Gastrocnemius medialis (tissue), 4 donors: Measurements from ENCODE around the gene THAP4. TPM values are rescaled to one million over a fixed set of nuclear protein-coding genes. Genes with fewer than 3 reads are reported as not detected.

Experiments used
- ATAC-seq, 2 donors: fragments of 150-250 bp; one replicate each; pipeline ENCODE4 v1.9.1; 2016
- DNase-seq, 2 donors: peaks; one replicate each; pipeline ENCODE4 v3.0.0-alpha.2; 2019
- H3K27ac ChIP-seq, 4 donors: fragments of 200-600 bp; sonication (generic); 1 replicate in 1 of 4; 2 replicates in 3 of 4; pipeline ENCODE4 v1.5.1; 2016 to 2018; ENCODE audit warnings: mild to moderate bottlenecking in 2 of 4, moderate library complexity in 1 of 4
- H3K27me3 ChIP-seq, 3 donors: fragments of 200-600 bp; sonication (generic) in 2 of 3; 1 replicate in 1 of 3; 2 replicates in 2 of 3; pipeline versions ENCODE4 v1.5.1 to v1.6.0; 2016 to 2019; ENCODE audit warnings: mild to moderate bottlenecking in 1 of 3, moderate library complexity in 1 of 3
- H3K36me3 ChIP-seq, 2 donors: fragments of 200-600 bp; sonication (generic) in 1 of 2; one replicate each; pipeline ENCODE4 v1.5.1; 2017 to 2018
- H3K4me1 ChIP-seq, 2 donors: fragments of 200-600 bp; sonication (generic) in 1 of 2; one replicate each; pipeline ENCODE4 v1.5.1; 2016 to 2017; ENCODE audit warnings: mild to moderate bottlenecking in 2 of 2
- H3K4me3 ChIP-seq, 4 donors: fragments of 200-600 bp; sonication (generic) in 3 of 4; 1 replicate in 1 of 4; 2 replicates in 3 of 4; pipeline ENCODE4 v1.5.1; 2016 to 2019; ENCODE audit warnings: mild to moderate bottlenecking in 2 of 4
- H3K9me3 ChIP-seq, 3 donors: fragments of 200-600 bp; sonication (generic) in 2 of 3; 1 replicate in 1 of 3; 2 replicates in 2 of 3; pipeline ENCODE4 v1.5.1; 2016 to 2019
- POLR2A ChIP-seq, 2 donors: fragments of 450-650 bp; IDR thresholded peaks; one replicate each; pipeline ENCODE4 v1.6.1; 2017; ENCODE audit warnings: antibody characterized with exemption in 2 of 2, mild to moderate bottlenecking in 2 of 2, moderate library complexity in 2 of 2
- in situ Hi-C, 4 donors: fragments of 200-750 bp; cut with MboI; loops; one replicate each; pipeline versions ENCODE4 v1.15.0 to v1.8.0; 2017; ENCODE audit warnings: low sequenced_read_pairs in 4 of 4
- intact Hi-C: fragments of 100-400 bp; cut with DNase I; formaldehyde crosslinking; loops from one replicate; pipeline ENCODE4 v1.15.1; 2023; ENCODE audit warnings: low total_unique reads
- total RNA-seq, 4 donors: library from RNA; depleted of rRNA; stranded (reverse); fragments of >200 nt; gene quantifications; one replicate each; pipeline versions ENCODE4 v1.1.0 to v1.2.3, GENCODE V29; 2016
- TF ChIP-seq, protein P1 (sequence below), 5 experiments: fragments of 450-650 bp in 3 of 5; fragments of 200-600 bp in 2 of 5; sonication (generic) in 2 of 5; IDR thresholded peaks in 4 of 5; conservative IDR thresholded peaks in 1 of 5; 1 replicate in 4 of 5; 2 replicates in 1 of 5; pipeline ENCODE4 v1.5.1; 2016 to 2019; ENCODE audit warnings: antibody characterized with exemption in 5 of 5, mild to moderate bottlenecking in 3 of 5, moderate library complexity in 3 of 5

Gene THAP4
- total RNA-seq, 4 donors from 2014 or later: 71.3 to 83.3 (median 79.9) TPM

DNA sequence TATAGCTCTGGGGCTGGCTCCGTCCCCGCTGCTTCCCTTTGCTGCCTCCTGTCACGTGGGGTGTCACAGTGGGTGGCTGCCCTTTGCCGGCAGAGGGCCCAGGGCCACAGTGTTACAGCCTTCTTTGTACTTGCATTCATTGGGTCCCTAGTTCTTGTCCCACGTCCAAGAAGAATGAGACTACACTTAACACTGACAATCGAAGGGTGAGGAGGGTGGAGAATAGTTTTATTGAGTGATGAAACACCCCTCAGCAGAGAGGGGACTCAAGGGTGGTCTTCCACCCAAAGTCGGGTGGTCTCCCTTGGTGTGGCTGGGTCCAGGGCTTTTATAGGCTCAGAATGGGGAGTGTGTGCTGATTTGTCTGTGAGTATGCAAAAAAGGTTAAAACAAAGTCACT is 2.4 kb upstream of the THAP4 start:
- in situ Hi-C loops: no loop called here
- no peaks in the 10 kb centered on the region for H3K9me3 ChIP-seq
- peak overlapping the region in 1 of 4 donors; percentile 73 for H3K4me3 ChIP-seq

DNA sequence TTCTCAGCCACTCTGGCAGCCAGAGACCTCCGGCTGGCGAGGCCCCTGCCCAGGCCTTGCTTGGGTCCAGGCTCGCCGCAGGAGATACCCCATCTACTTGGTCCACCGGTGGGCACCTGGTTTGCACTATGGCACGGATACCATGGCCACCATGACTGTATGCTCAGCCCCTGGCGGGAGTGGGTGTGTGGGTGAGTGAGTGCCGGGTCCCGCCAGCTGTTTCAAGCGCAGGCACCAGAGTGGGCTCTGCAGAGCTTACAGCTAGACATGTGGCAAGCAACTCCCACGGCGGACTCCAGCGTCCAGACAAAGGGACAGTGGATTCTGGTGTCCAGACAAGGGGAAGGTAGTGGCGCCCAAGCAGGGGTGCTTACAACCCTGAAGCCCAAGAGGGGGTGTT is 2.0 kb upstream of the THAP4 start:
- in situ Hi-C loops: no loop called here
- intact Hi-C loops: loop anchor here (10.0 kb wide), 2 partner anchors 284 to 1054 kb away; partner anchors contain the start of genes CAPN10 and FARP2
- no peaks in the 10 kb centered on the region for H3K9me3 ChIP-seq
- peaks cover 0 to 10% of the 10 kb centered on the region in 2 donors for H3K36me3 ChIP-seq
- H3K27me3 ChIP-seq: no peaks in the 10 kb centered on the region
- H3K4me1 ChIP-seq: peaks cover 41 to 49% of the 10 kb centered on the region in 2 donors
- ATAC-seq (no peak), DNase-seq (no peak)
- TF ChIP-seq POLR2A (IDR thresholded peaks at IDR 0.05): no peak
- TF ChIP-seq, protein P1, sequence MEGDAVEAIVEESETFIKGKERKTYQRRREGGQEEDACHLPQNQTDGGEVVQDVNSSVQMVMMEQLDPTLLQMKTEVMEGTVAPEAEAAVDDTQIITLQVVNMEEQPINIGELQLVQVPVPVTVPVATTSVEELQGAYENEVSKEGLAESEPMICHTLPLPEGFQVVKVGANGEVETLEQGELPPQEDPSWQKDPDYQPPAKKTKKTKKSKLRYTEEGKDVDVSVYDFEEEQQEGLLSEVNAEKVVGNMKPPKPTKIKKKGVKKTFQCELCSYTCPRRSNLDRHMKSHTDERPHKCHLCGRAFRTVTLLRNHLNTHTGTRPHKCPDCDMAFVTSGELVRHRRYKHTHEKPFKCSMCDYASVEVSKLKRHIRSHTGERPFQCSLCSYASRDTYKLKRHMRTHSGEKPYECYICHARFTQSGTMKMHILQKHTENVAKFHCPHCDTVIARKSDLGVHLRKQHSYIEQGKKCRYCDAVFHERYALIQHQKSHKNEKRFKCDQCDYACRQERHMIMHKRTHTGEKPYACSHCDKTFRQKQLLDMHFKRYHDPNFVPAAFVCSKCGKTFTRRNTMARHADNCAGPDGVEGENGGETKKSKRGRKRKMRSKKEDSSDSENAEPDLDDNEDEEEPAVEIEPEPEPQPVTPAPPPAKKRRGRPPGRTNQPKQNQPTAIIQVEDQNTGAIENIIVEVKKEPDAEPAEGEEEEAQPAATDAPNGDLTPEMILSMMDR (IDR thresholded peaks at IDR 0.05 in 4 of 5, conservative IDR thresholded peaks at IDR 0.05 in 1 of 5): no peak
- H3K4me3 ChIP-seq: peak overlapping the region; percentile 73 to 95 (median 86)
- no peak overlapping the region for H3K27ac ChIP-seq

More for the DNA sequence above, 2.4 kb upstream of the THAP4 start:
- intact Hi-C loops: loop anchor here (10.0 kb wide), 2 partner anchors 285 to 1055 kb away; partner anchors contain the start of genes CAPN10 and FARP2
- no peaks in the 10 kb centered on the region for H3K27me3 ChIP-seq
- no peak for DNase-seq
- no peak for ATAC-seq
- no peak for TF ChIP-seq POLR2A (IDR thresholded peaks at IDR 0.05)
- TF ChIP-seq, protein P1 (IDR thresholded peaks at IDR 0.05 in 4 of 5, conservative IDR thresholded peaks at IDR 0.05 in 1 of 5): no peak
- peaks cover 0 to 9% of the 10 kb centered on the region in 2 donors for H3K36me3 ChIP-seq
- peaks cover 41 to 49% of the 10 kb centered on the region in 2 donors for H3K4me1 ChIP-seq
- H3K27ac ChIP-seq: no peak overlapping the region

DNA sequence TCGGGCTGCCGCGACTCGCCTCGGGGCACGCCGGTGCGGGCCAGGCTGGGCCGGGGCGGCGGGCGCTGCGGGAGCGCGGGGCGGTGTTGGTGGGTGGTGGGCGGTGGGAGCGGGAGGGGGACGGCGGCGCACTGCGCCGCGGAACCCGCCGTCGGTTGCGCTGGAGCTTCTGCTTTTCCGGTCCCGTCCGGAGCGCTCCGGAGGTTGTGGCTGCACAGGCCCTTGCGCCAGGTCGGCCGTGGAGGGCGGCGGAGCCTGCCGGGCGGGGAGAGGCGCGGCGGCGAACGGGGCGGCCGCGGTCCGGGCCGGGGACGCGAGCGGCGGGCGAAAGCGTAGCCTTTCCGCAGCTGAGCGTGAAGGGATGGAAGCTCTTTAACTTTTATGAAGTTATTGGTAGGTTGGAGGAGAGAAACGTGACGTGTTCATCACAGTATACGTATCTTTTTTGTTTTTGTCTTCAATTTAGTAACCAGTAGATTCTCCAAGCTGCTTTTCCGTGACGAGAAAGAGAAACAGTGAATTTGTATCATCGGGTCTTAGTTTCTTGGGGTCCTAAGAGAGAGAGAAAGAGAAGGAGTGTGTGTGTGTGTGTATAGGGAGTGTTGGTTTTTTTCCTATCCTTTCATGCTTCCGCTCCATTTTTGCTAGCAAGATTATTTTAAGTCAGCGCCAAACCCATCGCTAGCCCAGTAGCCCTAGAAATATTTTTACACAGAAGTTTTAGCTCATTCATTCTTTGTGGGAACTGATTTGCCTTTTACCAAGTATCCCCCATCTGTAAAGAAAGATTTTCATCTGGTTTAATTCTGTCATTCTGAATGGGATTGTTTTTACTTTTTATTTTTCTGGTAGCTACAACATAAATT is 1.1 kb upstream of the THAP4 start:
- H3K9me3 ChIP-seq: no peaks in the 10 kb centered on the region
- peak overlapping the region; percentile 73 to 95 (median 86) for H3K4me3 ChIP-seq
- in situ Hi-C loops: no loop called here
- intact Hi-C loops: loop anchor here (1.0 to 10.0 kb wide), 6 partner anchors 21 to 1053 kb away; partner anchors contain the start of genes CAPN10, DTYMK, FARP2 and HDLBP
- H3K27ac ChIP-seq: peak overlapping the region; percentile 92 to 100 (median 98)
- no peaks in the 10 kb centered on the region for H3K27me3 ChIP-seq
- no peak for TF ChIP-seq POLR2A (IDR thresholded peaks at IDR 0.05)
- TF ChIP-seq, protein P1 (IDR thresholded peaks at IDR 0.05 in 4 of 5, conservative IDR thresholded peaks at IDR 0.05 in 1 of 5): no peak
- DNase-seq: no peak
- peak; percentile 3 to 18 for ATAC-seq
- peaks cover 0 to 19% of the 10 kb centered on the region in 2 donors for H3K36me3 ChIP-seq
- peaks cover 41 to 49% of the 10 kb centered on the region in 2 donors for H3K4me1 ChIP-seq

DNA sequence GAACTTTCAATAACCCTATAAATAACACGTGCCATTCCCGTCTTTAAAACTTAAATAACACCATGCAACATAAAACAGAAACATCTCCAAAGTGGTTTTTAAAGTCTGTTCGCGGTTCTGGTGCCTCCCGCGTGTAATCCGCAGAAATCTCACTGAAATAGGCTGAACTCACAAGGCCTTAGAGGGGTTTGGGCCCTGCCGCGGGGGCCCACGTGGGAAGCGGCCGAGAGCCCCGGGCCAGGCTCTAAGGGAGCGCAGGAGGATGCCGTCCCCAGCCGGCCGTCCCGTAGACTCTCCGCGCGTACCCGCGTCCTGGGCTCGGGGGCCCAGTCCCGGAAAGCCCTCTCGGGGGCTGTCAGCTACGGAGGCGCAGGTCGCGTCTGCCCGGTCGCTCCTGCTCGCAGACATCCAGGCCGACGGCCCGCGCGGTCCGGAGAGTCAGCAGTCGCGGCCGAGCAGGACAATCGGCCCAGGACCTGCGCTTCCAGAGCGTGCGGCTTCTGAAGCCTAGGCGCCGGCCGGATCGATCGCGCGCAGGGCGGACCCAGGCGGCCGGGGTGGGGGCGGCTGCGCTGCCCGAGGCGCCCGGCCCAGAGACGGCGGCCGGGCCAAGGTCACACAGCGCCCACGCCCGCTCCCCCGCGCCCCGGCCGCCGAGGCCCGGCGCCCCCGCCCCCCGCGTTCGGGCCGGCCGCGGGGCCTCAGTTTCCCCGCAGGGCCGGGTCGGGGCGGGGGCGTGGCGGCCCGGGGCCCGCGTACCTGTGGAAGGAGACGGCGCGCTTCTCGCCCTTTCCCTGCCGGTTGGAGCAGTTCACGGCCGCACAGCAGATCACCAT is 558 bp downstream of the THAP4 start:
- TF ChIP-seq, protein P1 (IDR thresholded peaks at IDR 0.05 in 4 of 5, conservative IDR thresholded peaks at IDR 0.05 in 1 of 5): no peak
- TF ChIP-seq POLR2A (IDR thresholded peaks at IDR 0.05): peak; percentile 16 to 44
- ATAC-seq: peak; percentile 15 to 34
- intact Hi-C loops: loop anchor here (1.0 to 10.0 kb wide), 6 partner anchors 20 to 1052 kb away; partner anchors contain the start of genes CAPN10, DTYMK, FARP2 and HDLBP
- H3K4me1 ChIP-seq: peaks cover 29 to 45% of the 10 kb centered on the region in 2 donors
- in situ Hi-C loops: no loop called here
- H3K4me3 ChIP-seq: peak overlapping the region; percentile 73 to 94 (median 89)
- H3K36me3 ChIP-seq: peaks cover 0 to 34% of the 10 kb centered on the region in 2 donors
- H3K27ac ChIP-seq: peak overlapping the region; percentile 92 to 100 (median 98)
- no peaks in the 10 kb centered on the region for H3K9me3 ChIP-seq
- DNase-seq: no peak
- H3K27me3 ChIP-seq: no peaks in the 10 kb centered on the region
